Kidney epithelial cell (primary cell): ENCODE results near the gene ZNF554. TPM values are rescaled to one million over a fixed set of nuclear protein-coding genes. Genes with fewer than 3 reads are reported as not detected.
"Not testable (repeated sequence)": the region's sequence is repeated elsewhere in the genome, so short reads cannot be mapped to it uniquely, and the experiment has no call there.

Experiments
- DNase-seq: peaks from one replicate; pipeline ENCODE4 v3.0.0-alpha.2; 2010; ENCODE audit warnings: low read depth
- H3K27me3 ChIP-seq: 2 replicates; pipeline ENCODE4 v1.6.0; 2011; ENCODE audit warnings: low read length; ENCODE audit not compliant: control insufficient read depth, insufficient read depth
- H3K36me3 ChIP-seq: 2 replicates; pipeline ENCODE4 v1.5.1; 2011; ENCODE audit warnings: low read length; ENCODE audit not compliant: control insufficient read depth, insufficient read depth
- H3K4me3 ChIP-seq: 2 replicates; pipeline ENCODE4 v1.5.1; 2011; ENCODE audit warnings: low read depth, mild to moderate bottlenecking, control low read depth, low read length
- total RNA-seq: library from RNA; depleted of rRNA; stranded (reverse); fragments of >200 nt; gene quantifications from 2 replicates; pipeline ENCODE4 v1.2.3, GENCODE V29; 2015
- TF ChIP-seq, protein P1 (sequence below): IDR thresholded peaks from 2 replicates; pipeline ENCODE4 v1.5.1; 2011; ENCODE audit warnings: mild to moderate bottlenecking, moderate library complexity, low read length, control low read depth, inconsistent platforms; ENCODE audit not compliant: insufficient read depth, poor library complexity, severe bottlenecking

Gene ZNF554
- total RNA-seq, 1 donor from 2014 or later = 4.5 TPM

DNA sequence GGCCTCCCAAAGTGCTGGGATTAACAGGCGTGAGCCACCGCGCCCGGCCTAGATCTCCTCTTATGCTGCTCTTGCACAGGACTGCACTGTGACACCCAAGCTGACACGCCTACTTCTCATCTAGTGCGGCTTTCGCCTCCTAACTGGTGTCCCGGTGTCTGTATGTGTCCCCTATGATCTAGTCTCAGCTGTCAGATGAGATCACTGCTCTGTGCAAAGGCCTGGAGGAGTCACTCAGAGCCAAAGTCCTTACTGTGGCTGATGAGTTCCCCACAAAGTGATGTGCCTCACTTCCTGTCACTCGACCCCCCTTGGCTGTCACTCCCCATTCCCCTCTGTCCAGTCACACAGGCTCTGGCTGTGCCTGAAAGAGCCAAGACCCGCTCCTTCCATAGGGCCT lies 50.0 kb downstream of the ZNF554 start:
- TF ChIP-seq, protein P1, sequence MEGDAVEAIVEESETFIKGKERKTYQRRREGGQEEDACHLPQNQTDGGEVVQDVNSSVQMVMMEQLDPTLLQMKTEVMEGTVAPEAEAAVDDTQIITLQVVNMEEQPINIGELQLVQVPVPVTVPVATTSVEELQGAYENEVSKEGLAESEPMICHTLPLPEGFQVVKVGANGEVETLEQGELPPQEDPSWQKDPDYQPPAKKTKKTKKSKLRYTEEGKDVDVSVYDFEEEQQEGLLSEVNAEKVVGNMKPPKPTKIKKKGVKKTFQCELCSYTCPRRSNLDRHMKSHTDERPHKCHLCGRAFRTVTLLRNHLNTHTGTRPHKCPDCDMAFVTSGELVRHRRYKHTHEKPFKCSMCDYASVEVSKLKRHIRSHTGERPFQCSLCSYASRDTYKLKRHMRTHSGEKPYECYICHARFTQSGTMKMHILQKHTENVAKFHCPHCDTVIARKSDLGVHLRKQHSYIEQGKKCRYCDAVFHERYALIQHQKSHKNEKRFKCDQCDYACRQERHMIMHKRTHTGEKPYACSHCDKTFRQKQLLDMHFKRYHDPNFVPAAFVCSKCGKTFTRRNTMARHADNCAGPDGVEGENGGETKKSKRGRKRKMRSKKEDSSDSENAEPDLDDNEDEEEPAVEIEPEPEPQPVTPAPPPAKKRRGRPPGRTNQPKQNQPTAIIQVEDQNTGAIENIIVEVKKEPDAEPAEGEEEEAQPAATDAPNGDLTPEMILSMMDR = no peak
- H3K4me3 ChIP-seq = no peak overlapping the region
- no peaks in the 10 kb centered on the region for H3K27me3 ChIP-seq
- DNase-seq = no peak
- no peaks in the 10 kb centered on the region for H3K36me3 ChIP-seq

DNA sequence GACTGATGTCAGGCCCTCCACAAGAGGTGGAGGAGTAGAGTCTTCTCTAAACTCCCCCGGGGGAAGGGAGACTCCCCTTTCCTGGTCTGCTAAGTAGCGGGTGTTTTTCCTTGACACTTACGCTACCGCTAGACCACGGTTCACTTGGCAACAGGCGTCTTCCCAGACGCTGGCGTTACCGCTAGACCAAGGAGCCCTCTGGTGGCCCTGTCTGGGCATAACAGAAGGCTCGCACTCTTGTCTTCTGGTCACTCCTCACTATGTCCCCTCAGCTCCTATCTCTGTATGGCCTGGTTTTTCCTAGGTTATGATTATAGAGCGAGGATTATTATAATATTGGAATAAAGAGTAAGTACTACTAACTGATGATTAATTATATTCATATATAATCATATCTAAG lies 52.5 kb downstream of the ZNF554 start:
- not testable (repeated sequence) for H3K27me3 ChIP-seq, H3K4me3 ChIP-seq, H3K36me3 ChIP-seq, DNase-seq

DNA sequence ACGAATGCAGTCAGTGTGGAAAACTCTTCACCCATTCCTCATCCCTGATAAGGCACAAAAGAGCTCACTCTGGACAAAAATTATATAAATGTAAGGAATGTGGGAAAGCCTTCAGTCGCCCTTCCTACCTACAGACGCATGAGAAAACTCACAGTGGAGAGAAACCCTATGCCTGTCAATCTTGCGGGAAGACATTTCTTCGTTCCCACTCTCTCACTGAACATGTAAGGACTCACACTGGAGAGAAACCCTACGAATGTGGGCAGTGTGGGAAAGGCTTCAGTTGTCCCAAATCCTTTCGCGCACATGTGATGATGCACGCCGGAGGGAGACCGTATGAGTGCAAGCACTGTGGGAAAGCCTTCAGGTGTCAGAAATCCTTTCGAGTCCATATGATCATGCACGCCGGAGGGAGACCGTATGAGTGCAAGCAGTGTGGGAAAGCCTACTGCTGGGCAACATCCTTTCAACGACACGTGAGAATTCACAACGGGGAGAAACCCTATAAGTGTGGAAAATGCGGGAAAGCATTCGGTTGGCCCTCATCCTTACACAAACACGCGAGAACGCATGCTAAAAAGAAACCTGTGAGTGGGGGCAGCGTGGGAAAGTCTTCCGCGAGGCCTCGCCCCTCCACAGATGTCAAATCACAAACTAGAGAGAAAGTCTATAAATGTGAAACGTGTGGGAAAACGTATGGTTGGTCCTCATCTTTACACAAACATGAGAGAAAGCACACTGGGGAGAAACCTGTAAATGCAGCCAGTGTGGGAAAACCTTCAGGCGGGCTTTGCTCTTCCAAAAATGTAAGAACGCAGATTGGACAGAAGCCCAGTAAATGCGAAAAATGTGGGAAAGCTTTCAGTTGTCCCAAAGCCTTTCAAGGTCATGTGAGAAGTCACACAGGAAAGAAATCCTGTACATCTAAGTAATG lies 58.0 kb downstream of the ZNF554 start:
- no peak overlapping the region for H3K4me3 ChIP-seq
- no peak for DNase-seq
- H3K36me3 ChIP-seq = no peaks in the 10 kb centered on the region
- H3K27me3 ChIP-seq = no peaks in the 10 kb centered on the region
- TF ChIP-seq, protein P1 = no peak

DNA sequence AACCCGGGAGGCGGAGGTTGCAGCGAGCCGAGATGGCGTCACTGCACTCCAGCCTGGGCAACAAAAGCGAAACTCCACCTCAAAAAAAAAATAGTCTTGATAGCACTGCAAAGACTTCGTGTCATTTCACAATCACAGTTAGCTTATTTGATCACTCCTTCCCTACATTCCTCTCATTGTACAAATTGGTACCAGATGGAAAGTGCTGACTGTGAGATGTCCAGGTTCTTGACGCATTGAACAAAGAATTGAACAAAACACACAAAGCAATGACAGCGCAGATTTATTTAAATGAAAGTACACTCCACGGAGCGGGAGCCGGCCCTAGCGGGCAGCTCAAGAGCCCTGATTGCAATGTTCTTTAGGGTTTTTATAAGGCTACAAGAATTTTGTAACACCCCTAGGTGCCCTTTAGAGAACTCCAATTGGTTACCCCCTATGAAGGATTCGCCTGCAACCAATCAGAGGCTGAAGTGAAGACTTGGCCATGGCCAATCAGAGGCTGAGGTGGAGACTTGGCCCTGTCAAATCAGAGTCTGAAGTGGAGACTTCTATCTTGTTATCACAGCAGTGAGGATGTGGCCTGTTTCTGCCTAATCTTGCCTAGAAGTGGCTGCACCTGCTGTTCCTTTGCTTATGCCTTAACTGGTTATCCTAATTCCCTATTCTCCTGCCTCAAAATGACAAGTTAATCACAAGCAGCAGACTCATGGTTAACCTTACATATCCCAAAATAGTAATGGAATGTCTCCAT lies 64.2 kb downstream of the ZNF554 start:
- no peak overlapping the region for H3K4me3 ChIP-seq
- no peak for DNase-seq

DNA sequence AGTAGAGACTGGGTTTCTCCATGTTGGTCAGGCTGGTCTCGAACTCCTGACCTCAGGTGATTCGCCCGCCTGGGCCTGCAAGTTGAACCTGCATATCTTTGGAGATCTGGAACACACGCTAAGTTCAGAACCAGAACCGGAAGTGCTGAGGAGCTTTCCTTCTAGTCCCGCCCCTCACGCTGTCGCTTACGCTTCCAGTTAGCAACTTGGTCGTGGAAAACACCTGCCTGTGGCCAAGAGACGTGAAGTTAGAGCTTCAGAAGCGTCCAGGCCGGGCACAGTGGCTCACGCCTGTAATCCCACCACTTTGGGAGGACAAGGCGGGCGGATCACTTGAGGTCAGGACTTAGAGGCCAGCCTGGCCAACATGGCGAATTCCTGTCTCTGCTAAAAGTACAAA lies 66.1 kb downstream of the ZNF554 start:
- no peak for DNase-seq
- no peaks in the 10 kb centered on the region for H3K36me3 ChIP-seq
- TF ChIP-seq, protein P1 = no peak
- H3K27me3 ChIP-seq = no peaks in the 10 kb centered on the region
- H3K4me3 ChIP-seq = no peak overlapping the region

More for the DNA sequence above, 64.2 kb downstream of the ZNF554 start:
- no peaks in the 10 kb centered on the region for H3K27me3 ChIP-seq
- no peaks in the 10 kb centered on the region for H3K36me3 ChIP-seq
- TF ChIP-seq, protein P1 = no peak

Other genes with a start within 250 kb of the ZNF554 start
- 0.21 and 0.33 TPM in 2 replicates for gene GNG7, start 117.2 kb upstream of the ZNF554 start, total RNA-seq
- gene DIRAS1, start 98.5 kb upstream of the ZNF554 start, total RNA-seq = 3.1 and 5.3 TPM in 2 replicates
- gene SLC39A3, start 79.9 kb upstream of the ZNF554 start, total RNA-seq = 59.6 TPM in 2 replicates
- 70.7 and 80.2 TPM in 2 replicates for gene SGTA, start 36.6 kb upstream of the ZNF554 start, total RNA-seq
- gene THOP1, start 34.4 kb upstream of the ZNF554 start, total RNA-seq = 79.0 and 85.9 TPM in 2 replicates
- 5.9 and 7.4 TPM in 2 replicates for gene ZNF555, start 21.6 kb downstream of the ZNF554 start, total RNA-seq
- 0.07 TPM in 1 of 2 replicates, not detected in the other for gene ZNF556, start 47.5 kb downstream of the ZNF554 start, total RNA-seq
- 1.6 and 3.0 TPM in 2 replicates for gene ZNF57, start 81.1 kb downstream of the ZNF554 start, total RNA-seq
- 3.1 and 5.0 TPM in 2 replicates for gene ZNF77, start 125.1 kb downstream of the ZNF554 start, total RNA-seq
- 0.50 and 2.2 TPM in 2 replicates for gene TLE6, start 157.7 kb downstream of the ZNF554 start, total RNA-seq
- 9.4 and 23.3 TPM in 2 replicates for gene TLE2, start 209.4 kb downstream of the ZNF554 start, total RNA-seq
- 340 and 353 TPM in 2 replicates for gene TLE5, start 242.6 kb downstream of the ZNF554 start, total RNA-seq